K562 (cell line): Measurements from ENCODE around the gene NVL. TPM values are rescaled to one million over a fixed set of nuclear protein-coding genes. Genes with fewer than 3 reads are reported as not detected.

Experiments
- CBX2 ChIP-seq: fragments of 200-600 bp; sonication (generic); IDR thresholded peaks from one replicate; pipeline ENCODE4 v1.6.1; 2012; ENCODE audit warnings: mild to moderate bottlenecking, low read length, inconsistent platforms; ENCODE audit not compliant: insufficient read depth, poor library complexity, severe bottlenecking
- HMG20A ChIP-seq: fragments of 450-650 bp; formaldehyde crosslinking; conservative IDR thresholded peaks from 2 replicates; pipeline ENCODE4 v1.4.0; 2020; ENCODE audit warnings: mild to moderate bottlenecking, mixed read lengths
- IRF2 ChIP-seq: sonication (generic); formaldehyde crosslinking; IDR thresholded peaks from 2 replicates; pipeline ENCODE4 v1.8.1; 2022; ENCODE audit warnings: mild to moderate bottlenecking, missing genetic modification reagents
- KAT7 ChIP-seq: sonication (generic); formaldehyde crosslinking; IDR thresholded peaks from 2 replicates; pipeline ENCODE4 v1.8.0; 2022; ENCODE audit warnings: missing genetic modification reagents, mild to moderate bottlenecking, borderline replicate concordance
- KDM4B ChIP-seq, 2 experiments: fragments of 450-650 bp in 1 of 2; sonication (generic) in 1 of 2; IDR thresholded peaks; 2 replicates each; pipeline ENCODE4 v1.6.1; 2016 to 2017; ENCODE audit warnings: borderline replicate concordance in 2 of 2, antibody characterized with exemption in 1 of 2, low read depth in 1 of 2, mild to moderate bottlenecking in 1 of 2
- KHSRP ChIP-seq: fragments of 450-650 bp; IDR thresholded peaks from 2 replicates; pipeline ENCODE4 v1.6.1; 2017
- SPI1 ChIP-seq: IDR thresholded peaks from 2 replicates; pipeline ENCODE4 v1.6.1; 2011; ENCODE audit warnings: low read depth, low read length, control low read depth, borderline replicate concordance
- TEAD2 ChIP-seq: fragments of 450-650 bp; IDR thresholded peaks from 2 replicates; pipeline ENCODE4 v1.6.1; 2016; ENCODE audit warnings: missing genetic modification characterization, control low read depth, missing compliant biosample characterization
- YBX1 ChIP-seq: fragments of 450-650 bp; IDR thresholded peaks from 2 replicates; pipeline ENCODE4 v1.7.1; 2016; ENCODE audit warnings: mild to moderate bottlenecking
- ZBTB40 ChIP-seq, 2 experiments: fragments of 450-650 bp in 1 of 2; sonication (generic) in 1 of 2; formaldehyde crosslinking in 1 of 2; IDR thresholded peaks; 2 replicates each; pipeline versions ENCODE4 v1.7.1 to v1.9.0; 2016 to 2022; ENCODE audit warnings: inconsistent platforms in 1 of 2, mild to moderate bottlenecking in 1 of 2, missing genetic modification reagents in 1 of 2
- ZBTB43 ChIP-seq: sonication (generic); formaldehyde crosslinking; IDR thresholded peaks from 2 replicates; pipeline ENCODE4 v1.8.0; 2023; ENCODE audit warnings: mild to moderate bottlenecking, missing genetic modification reagents
- ZBTB7A ChIP-seq: IDR thresholded peaks from 2 replicates; pipeline ENCODE4 v1.6.1; 2011; ENCODE audit warnings: low read depth, mild to moderate bottlenecking, low read length, moderate library complexity, borderline replicate concordance; ENCODE audit not compliant: control insufficient read depth
- ZNF253 ChIP-seq: fragments of 250-450 bp; sonication (Bioruptor Pico); conservative IDR thresholded peaks from 2 replicates; pipeline ENCODE4 v1.6.1; 2021; ENCODE audit warnings: mild to moderate bottlenecking
- ZNF274 ChIP-seq: IDR thresholded peaks from 2 replicates; pipeline ENCODE4 v1.6.1; 2011; ENCODE audit warnings: low read depth, mild to moderate bottlenecking, low read length, moderate library complexity, borderline replicate concordance
- ZNF79 ChIP-seq: fragments of 250-450 bp; sonication (Bioruptor Pico); IDR thresholded peaks from 2 replicates; pipeline ENCODE4 v1.4.0; 2020; ENCODE audit warnings: low read depth, mild to moderate bottlenecking, moderate library complexity
- polyA plus RNA-seq, 8 experiments: library from polyadenylated mRNA; depleted of rRNA in 4 of 8; stranded (reverse) in 5 of 8; unstranded in 3 of 8; fragments of >200 nt; fragmentation: Nextera tagmentation in 2 of 8; fragmentation: Illumina TruSeq in 1 of 8; extraction: Ambion mirVana in 2 of 8; extraction: Trizol in 1 of 8; gene quantifications; 2 replicates each; pipeline versions ENCODE4 v1.2.1 to v1.2.3, GENCODE V29; 2011 to 2014; ENCODE audit warnings: inconsistent platforms in 1 of 8, missing spikeins in 1 of 8
- total RNA-seq, 7 experiments: library from RNA; depleted of rRNA in 6 of 7; stranded (reverse); fragments of >200 nt in 6 of 7; fragmentation: Illumina TruSeq in 2 of 7; extraction: Trizol in 2 of 7; gene quantifications; 2 replicates each; pipeline versions ENCODE4 v1.2.1 to v1.2.3, GENCODE V29; 2011 to 2021; ENCODE audit warnings: low replicate concordance in 1 of 7
- TF ChIP-seq, protein P1 (sequence below): fragments of 450-650 bp; conservative IDR thresholded peaks from 2 replicates; pipeline ENCODE4 v1.6.1; 2016; ENCODE audit warnings: missing genetic modification characterization, low read depth, mild to moderate bottlenecking, control low read depth, missing compliant biosample characterization

NVL gene
- total and polyA plus RNA-seq, 9 of the 15 experiments (the other 6 are each of a cell fraction or from before 2014, with no cell fraction given): 32.5 to 86.6 (median 62.9) TPM

DNA sequence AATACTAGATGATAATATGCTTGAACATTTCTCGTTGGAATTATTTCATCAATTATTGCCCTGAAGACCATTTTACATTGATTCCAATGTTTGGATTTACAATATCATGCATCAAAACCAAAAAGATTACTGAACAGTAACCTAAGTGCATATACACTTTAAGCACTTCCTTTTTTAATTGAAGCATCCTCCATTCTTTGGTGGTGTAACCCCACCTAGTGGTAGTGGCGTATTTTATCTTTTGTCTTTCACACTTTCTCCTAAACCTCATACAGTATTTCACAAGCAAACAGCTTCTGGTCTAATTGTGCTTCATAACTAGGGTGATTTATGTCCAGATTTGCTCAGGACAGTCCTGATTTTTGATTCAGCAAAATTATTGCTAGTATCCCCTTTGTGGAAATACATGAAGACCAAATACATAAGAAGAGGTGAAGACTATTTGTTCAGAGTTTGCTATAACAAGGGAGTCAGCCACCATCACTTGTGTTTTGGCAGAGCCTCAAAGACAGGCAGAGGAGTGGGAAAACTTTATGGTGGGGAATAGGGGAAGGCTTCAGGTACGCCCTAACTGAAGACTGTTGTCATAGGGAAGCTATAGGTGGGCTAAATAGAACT, 3.4 kb upstream of the NVL start (continued):
- TF ChIP-seq ZBTB40 (IDR thresholded peaks at IDR 0.05) (no peak), ZBTB40 (CRISPR knock-in tag; IDR thresholded peaks at IDR 0.05) (no peak), KHSRP (no peak), ZNF79 (CRISPR knock-in tag) (no peak), CBX2 (no peak), TEAD2 (tag) (no peak), ZBTB7A (no peak), ZNF274 (no peak), KDM4B (IDR thresholded peaks at IDR 0.05; ENCODE audit: borderline replicate concordance in 2 of 2, low read depth in 1 of 2) (peak in 1 of 2 experiments; percentile 41; a peak in 1 of 4 replicates), ZBTB43 (CRISPR knock-in tag) (no peak), HMG20A (CRISPR knock-in tag) (no peak), SPI1 (peak; percentile 97), KAT7 (CRISPR knock-in tag) (no peak), ZNF253 (no peak), YBX1 (no peak), IRF2 (CRISPR knock-in tag) (no peak)
- TF ChIP-seq, protein P1, sequence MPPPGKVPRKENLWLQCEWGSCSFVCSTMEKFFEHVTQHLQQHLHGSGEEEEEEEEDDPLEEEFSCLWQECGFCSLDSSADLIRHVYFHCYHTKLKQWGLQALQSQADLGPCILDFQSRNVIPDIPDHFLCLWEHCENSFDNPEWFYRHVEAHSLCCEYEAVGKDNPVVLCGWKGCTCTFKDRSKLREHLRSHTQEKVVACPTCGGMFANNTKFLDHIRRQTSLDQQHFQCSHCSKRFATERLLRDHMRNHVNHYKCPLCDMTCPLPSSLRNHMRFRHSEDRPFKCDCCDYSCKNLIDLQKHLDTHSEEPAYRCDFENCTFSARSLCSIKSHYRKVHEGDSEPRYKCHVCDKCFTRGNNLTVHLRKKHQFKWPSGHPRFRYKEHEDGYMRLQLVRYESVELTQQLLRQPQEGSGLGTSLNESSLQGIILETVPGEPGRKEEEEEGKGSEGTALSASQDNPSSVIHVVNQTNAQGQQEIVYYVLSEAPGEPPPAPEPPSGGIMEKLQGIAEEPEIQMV (tag): no peak
